HEK293 (cell line): ENCODE data around the gene B3GLCT.

Experiments
- CTCF ChIA-PET: fragments of 350-600 bp; formaldehyde crosslinking; extraction: SDS; loops from one replicate; lab custom pipeline; 2021; ENCODE audit warnings: antibody characterized with exemption; lab: Yijun Ruan, JAX
- POLR2A ChIA-PET: fragments of 300-600 bp; formaldehyde crosslinking; extraction: SDS; loops from one replicate; lab custom pipeline; 2020; ENCODE audit warnings: antibody characterized with exemption, inconsistent platforms; lab: Yijun Ruan, JAX
- H3K27ac ChIP-seq: fragments of 200-500 bp; sonication (Bioruptor generic); 2 replicates; pipeline ENCODE4 v1.5.1; 2014; ENCODE audit warnings: low read depth, low read length, control low read depth, inconsistent platforms; ENCODE audit errors: extremely low read depth
- H3K36me3 ChIP-seq, 2 experiments: fragments of 200-500 bp in 1 of 2; sonication (Bioruptor generic) in 1 of 2; 1 replicate in 1 of 2; 2 replicates in 1 of 2; pipeline ENCODE4 v1.5.1; 2014 to 2017; ENCODE audit warnings: inconsistent platforms in 2 of 2, low read length in 2 of 2; ENCODE audit not compliant: control insufficient read depth in 2 of 2, insufficient read depth in 1 of 2
- H3K4me1 ChIP-seq: fragments of 200-500 bp; sonication (Bioruptor generic); 2 replicates; pipeline ENCODE4 v1.5.1; 2014; ENCODE audit warnings: mild to moderate bottlenecking, low read length, inconsistent platforms; ENCODE audit not compliant: control insufficient read depth, insufficient read depth
- H3K4me3 ChIP-seq: 2 replicates; pipeline ENCODE4 v1.5.1; 2011; ENCODE audit warnings: low read depth, mild to moderate bottlenecking, control low read depth, low read length, moderate library complexity
- H3K9me3 ChIP-seq: fragments of 200-500 bp; sonication (Bioruptor generic); 2 replicates; pipeline ENCODE4 v1.5.1; 2014; ENCODE audit warnings: low read depth, low read length, inconsistent platforms; ENCODE audit not compliant: control insufficient read depth, insufficient read depth
- CTCF ChIP-seq: fragments of 450-650 bp; formaldehyde crosslinking; IDR thresholded peaks from 2 replicates; pipeline ENCODE4 v1.5.1; 2016; ENCODE audit warnings: missing biosample characterization, missing genetic modification characterization
- EGR2 ChIP-seq: fragments of 450-650 bp; formaldehyde crosslinking; IDR thresholded peaks from 2 replicates; pipeline ENCODE4 v1.5.1; 2016; ENCODE audit warnings: low read depth, missing biosample characterization, missing genetic modification characterization
- GLI4 ChIP-seq: fragments of 450-650 bp; formaldehyde crosslinking; IDR thresholded peaks from 2 replicates; pipeline ENCODE4 v1.5.1; 2016; ENCODE audit warnings: missing biosample characterization, missing genetic modification characterization
- GLIS1 ChIP-seq: fragments of 450-650 bp; formaldehyde crosslinking; IDR thresholded peaks from 2 replicates; pipeline ENCODE4 v1.5.1; 2016; ENCODE audit warnings: missing biosample characterization, missing genetic modification characterization
- HOXC10 ChIP-seq: sonication (generic); formaldehyde crosslinking; IDR thresholded peaks from 2 replicates; pipeline ENCODE4 v1.8.1; 2023; ENCODE audit warnings: mild to moderate bottlenecking, missing genetic modification reagents
- KLF17 ChIP-seq: fragments of 450-650 bp; formaldehyde crosslinking; IDR thresholded peaks from 2 replicates; pipeline ENCODE4 v1.5.1; 2016; ENCODE audit warnings: missing biosample characterization, missing genetic modification characterization
- KLF9 ChIP-seq: fragments of 450-650 bp; formaldehyde crosslinking; IDR thresholded peaks from 2 replicates; pipeline ENCODE4 v1.5.1; 2016; ENCODE audit warnings: missing biosample characterization, missing genetic modification characterization, low read depth
- SCRT1 ChIP-seq: fragments of 450-650 bp; formaldehyde crosslinking; IDR thresholded peaks from 2 replicates; pipeline ENCODE4 v1.5.1; 2016; ENCODE audit warnings: missing biosample characterization, missing genetic modification characterization, borderline replicate concordance
- SCRT2 ChIP-seq: fragments of 450-650 bp; formaldehyde crosslinking; IDR thresholded peaks from 2 replicates; pipeline ENCODE4 v1.5.1; 2016; ENCODE audit warnings: missing biosample characterization, missing genetic modification characterization
- SP3 ChIP-seq: fragments of 450-650 bp; formaldehyde crosslinking; IDR thresholded peaks from 2 replicates; pipeline ENCODE4 v1.5.1; 2016; ENCODE audit warnings: missing biosample characterization, missing genetic modification characterization
- ZBTB26 ChIP-seq: fragments of 450-650 bp; formaldehyde crosslinking; optimal IDR thresholded peaks from 2 replicates; pipeline ENCODE3; 2016; ENCODE audit warnings: missing biosample characterization, mild to moderate bottlenecking, missing genetic modification characterization
- ZBTB7A ChIP-seq: fragments of 450-650 bp; formaldehyde crosslinking; IDR thresholded peaks from 2 replicates; pipeline ENCODE4 v1.5.1; 2016; ENCODE audit warnings: low read depth, missing biosample characterization, missing genetic modification characterization
- ZNF146 ChIP-seq: fragments of 450-650 bp; formaldehyde crosslinking; IDR thresholded peaks from 2 replicates; pipeline ENCODE4 v1.5.1; 2016; ENCODE audit warnings: missing biosample characterization, missing genetic modification characterization
- ZNF155 ChIP-seq: fragments of 450-650 bp; formaldehyde crosslinking; IDR thresholded peaks from 2 replicates; pipeline ENCODE4 v1.5.1; 2016; ENCODE audit warnings: missing biosample characterization, missing genetic modification characterization
- ZNF169 ChIP-seq: fragments of 450-650 bp; formaldehyde crosslinking; IDR thresholded peaks from 2 replicates; pipeline ENCODE4 v1.5.1; 2016; ENCODE audit warnings: missing biosample characterization, missing genetic modification characterization
- ZNF2 ChIP-seq: fragments of 450-650 bp; formaldehyde crosslinking; IDR thresholded peaks from 2 replicates; pipeline ENCODE4 v1.5.1; 2016; ENCODE audit warnings: missing biosample characterization, missing genetic modification characterization
- ZNF221 ChIP-seq: fragments of 450-650 bp; formaldehyde crosslinking; IDR thresholded peaks from 2 replicates; pipeline ENCODE4 v1.5.1; 2017; ENCODE audit warnings: missing biosample characterization, missing genetic modification characterization, borderline replicate concordance
- ZNF23 ChIP-seq: fragments of 450-650 bp; formaldehyde crosslinking; IDR thresholded peaks from 2 replicates; pipeline ENCODE4 v1.5.1; 2016; ENCODE audit warnings: missing biosample characterization, missing genetic modification characterization, borderline replicate concordance
- ZNF248 ChIP-seq: fragments of 450-650 bp; formaldehyde crosslinking; IDR thresholded peaks from 2 replicates; pipeline ENCODE4 v1.5.1; 2017; ENCODE audit warnings: missing biosample characterization, missing genetic modification characterization
- ZNF274 ChIP-seq, 2 experiments: fragments of 200-500 bp in 1 of 2; fragments of 450-650 bp in 1 of 2; sonication (Bioruptor generic) in 1 of 2; formaldehyde crosslinking in 1 of 2; IDR thresholded peaks; 2 replicates each; pipeline versions ENCODE4 v1.5.1 to v1.6.1; 2014 to 2016; ENCODE audit warnings: borderline replicate concordance in 1 of 2, inconsistent platforms in 1 of 2, low read length in 1 of 2, missing biosample characterization in 1 of 2, missing genetic modification characterization in 1 of 2
- ZNF280C ChIP-seq: fragments of 450-650 bp; formaldehyde crosslinking; IDR thresholded peaks from 2 replicates; pipeline ENCODE4 v1.5.1; 2016; ENCODE audit warnings: missing biosample characterization, missing genetic modification characterization
- ZNF426 ChIP-seq: fragments of 450-650 bp; formaldehyde crosslinking; IDR thresholded peaks from 2 replicates; pipeline ENCODE4 v1.5.1; 2017; ENCODE audit warnings: missing biosample characterization, missing genetic modification characterization, mild to moderate bottlenecking, inconsistent platforms, moderate library complexity
- ZNF660 ChIP-seq: fragments of 450-650 bp; IDR thresholded peaks from 2 replicates; pipeline ENCODE4 v1.5.1; 2018; ENCODE audit warnings: missing biosample characterization, mild to moderate bottlenecking, missing genetic modification characterization
- ZNF670 ChIP-seq: fragments of 450-650 bp; formaldehyde crosslinking; IDR thresholded peaks from 2 replicates; pipeline ENCODE4 v1.5.1; 2016; ENCODE audit warnings: missing biosample characterization, missing genetic modification characterization, low read depth
- ZNF692 ChIP-seq: fragments of 450-650 bp; formaldehyde crosslinking; IDR thresholded peaks from 2 replicates; pipeline ENCODE4 v1.5.1; 2016; ENCODE audit warnings: missing biosample characterization, missing genetic modification characterization
- ZNF776 ChIP-seq: fragments of 450-650 bp; formaldehyde crosslinking; IDR thresholded peaks from 2 replicates; pipeline ENCODE4 v1.5.0; 2017; ENCODE audit warnings: missing biosample characterization, missing genetic modification characterization, borderline replicate concordance
- ZNF785 ChIP-seq: fragments of 450-650 bp; formaldehyde crosslinking; IDR thresholded peaks from 2 replicates; pipeline ENCODE4 v1.5.1; 2016; ENCODE audit warnings: missing biosample characterization, missing genetic modification characterization
- ZNF843 ChIP-seq: fragments of 450-650 bp; formaldehyde crosslinking; IDR thresholded peaks from 2 replicates; pipeline ENCODE4 v1.5.1; 2016; ENCODE audit warnings: missing biosample characterization, missing genetic modification characterization

The B3GLCT gene

GRCh38 chr13:31168736-31169135, 31.0 kb upstream of the B3GLCT start:
- Histone ChIP-seq H3K9me3 (no peaks in the 10 kb centered on the region), H3K36me3 (no peaks in the 10 kb centered on the region), H3K4me1 (no peaks in the 10 kb centered on the region), H3K4me3 (no peak overlapping the region), H3K27ac (no peak overlapping the region)
- TF ChIP-seq ZNF221 (tag by site-specific recombination) (no peak), ZBTB26 (no peak), ZNF248 (tag by site-specific recombination) (no peak), ZBTB7A (tag by site-specific recombination) (no peak), CTCF (tag by site-specific recombination) (no peak), ZNF660 (tag by site-specific recombination) (no peak), ZNF146 (tag by site-specific recombination) (no peak), ZNF670 (tag by site-specific recombination) (no peak), SP3 (tag by site-specific recombination) (no peak), SCRT1 (tag by site-specific recombination) (no peak), ZNF155 (tag by site-specific recombination) (no peak), ZNF785 (tag by site-specific recombination) (no peak), ZNF692 (tag by site-specific recombination) (no peak), ZNF274 (IDR thresholded peaks at IDR 0.05; ENCODE audit: low read length) (no peak), ZNF274 (tag by site-specific recombination; IDR thresholded peaks at IDR 0.05; ENCODE audit: borderline replicate concordance) (no peak), ZNF169 (tag by site-specific recombination) (no peak), GLIS1 (tag by site-specific recombination) (no peak), KLF17 (tag by site-specific recombination) (no peak), KLF9 (tag by site-specific recombination) (no peak), HOXC10 (no peak)
- ChIA-PET CTCF (interaction anchor here (0.6 kb wide), 1 partner anchor 257 kb away, joined by 3 read pairs; no protein-coding TSS in a partner anchor), POLR2A (no interaction called here)

- no peak overlapping the region for H3K4me3 ChIP-seq
- no peaks in the 10 kb centered on the region for H3K9me3 ChIP-seq
- ChIA-PET CTCF (no interaction called here), POLR2A (no interaction called here)
- H3K36me3 ChIP-seq = no peaks in the 10 kb centered on the region
- H3K27ac ChIP-seq = no peak overlapping the region
- no peaks in the 10 kb centered on the region; the same call in 1 of the 2 replicates for H3K4me1 ChIP-seq
- TF ChIP-seq SCRT2 (tag by site-specific recombination) (no peak), ZNF843 (tag by site-specific recombination) (no peak), EGR2 (tag by site-specific recombination) (no peak), ZNF23 (no peak), ZNF280C (tag by site-specific recombination) (no peak), KLF17 (tag by site-specific recombination) (no peak), ZNF776 (tag by site-specific recombination) (no peak), GLI4 (tag by site-specific recombination) (no peak), ZNF426 (tag by site-specific recombination) (no peak), ZNF2 (tag by site-specific recombination) (no peak)
These were observed 27.8 kb upstream of the B3GLCT start for GRCh38 chr13:31172001-31172400.
